NCI-H2227 treated with DMSO at 0.1 percent for 48 hours (cell line): ENCODE data around the gene THSD4.
"Not testable (repeated sequence)": the region's sequence is repeated elsewhere in the genome, so short reads cannot be mapped to it uniquely, and the experiment has no call there.

ENCODE experiments used
- DNase-seq: peaks from one replicate; lab custom pipeline; 2025; lab: John Stamatoyannopoulos, UW

THSD4 gene

GRCh38 chr15:71261418-71261817, 146.1 kb downstream of the THSD4 start:
- no peak for DNase-seq

GRCh38 chr15:71261909-71262308, 146.6 kb downstream of the THSD4 start:
- no peak for DNase-seq

GRCh38 chr15:71262599-71262998, 147.3 kb downstream of the THSD4 start:
- no peak for DNase-seq

- DNase-seq = not testable (repeated sequence)
Observed at GRCh38 chr15:71265606-71266005, 150.3 kb downstream of the THSD4 start.

- no peak for DNase-seq
Observed at GRCh38 chr15:71271327-71271726, 156.1 kb downstream of the THSD4 start.

GRCh38 chr15:71272932-71273331, 157.7 kb downstream of the THSD4 start:
- no peak for DNase-seq

- no peak for DNase-seq
Observed at GRCh38 chr15:71273731-71274447, 158.6 kb downstream of the THSD4 start.

GRCh38 chr15:71274448-71274798, 159.2 kb downstream of the THSD4 start:
- no peak for DNase-seq

- DNase-seq = no peak
Observed at GRCh38 chr15:71275098-71275497, 159.8 kb downstream of the THSD4 start.

GRCh38 chr15:71275566-71276335, 160.5 kb downstream of the THSD4 start:
- no peak for DNase-seq

GRCh38 chr15:71276336-71276665, 161.0 kb downstream of the THSD4 start:
- no peak for DNase-seq

GRCh38 chr15:71278989-71279756, 163.9 kb downstream of the THSD4 start:
- no peak for DNase-seq

- no peak for DNase-seq
Observed at GRCh38 chr15:71279757-71280141, 164.5 kb downstream of the THSD4 start.

- no peak for DNase-seq
Observed at GRCh38 chr15:71280206-71280605, 164.9 kb downstream of the THSD4 start.

- no peak for DNase-seq
Observed at GRCh38 chr15:71281256-71281655, 166.0 kb downstream of the THSD4 start.

- no peak for DNase-seq
Observed at GRCh38 chr15:71282076-71282475, 166.8 kb downstream of the THSD4 start.

- DNase-seq = no peak
Observed at GRCh38 chr15:71288348-71288955, 173.2 kb downstream of the THSD4 start.

GRCh38 chr15:71290002-71290401, 174.7 kb downstream of the THSD4 start:
- DNase-seq = no peak

- no peak for DNase-seq
Observed at GRCh38 chr15:71290881-71291635, 175.8 kb downstream of the THSD4 start.

GRCh38 chr15:71291723-71292122, 176.5 kb downstream of the THSD4 start:
- no peak for DNase-seq

- DNase-seq = no peak
Observed at GRCh38 chr15:71293723-71294122, 178.5 kb downstream of the THSD4 start.
